ENCODE data around the gene CEP43.
A peak's percentile ranks its signal among the peaks of the same experiment; 100 is the strongest.
"Not testable (repeated sequence)": the region's sequence is repeated elsewhere in the genome, so short reads cannot be mapped to it uniquely, and the experiment has no call there.

Gene CEP43, protein sequence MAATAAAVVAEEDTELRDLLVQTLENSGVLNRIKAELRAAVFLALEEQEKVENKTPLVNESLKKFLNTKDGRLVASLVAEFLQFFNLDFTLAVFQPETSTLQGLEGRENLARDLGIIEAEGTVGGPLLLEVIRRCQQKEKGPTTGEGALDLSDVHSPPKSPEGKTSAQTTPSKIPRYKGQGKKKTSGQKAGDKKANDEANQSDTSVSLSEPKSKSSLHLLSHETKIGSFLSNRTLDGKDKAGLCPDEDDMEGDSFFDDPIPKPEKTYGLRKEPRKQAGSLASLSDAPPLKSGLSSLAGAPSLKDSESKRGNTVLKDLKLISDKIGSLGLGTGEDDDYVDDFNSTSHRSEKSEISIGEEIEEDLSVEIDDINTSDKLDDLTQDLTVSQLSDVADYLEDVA

DNA sequence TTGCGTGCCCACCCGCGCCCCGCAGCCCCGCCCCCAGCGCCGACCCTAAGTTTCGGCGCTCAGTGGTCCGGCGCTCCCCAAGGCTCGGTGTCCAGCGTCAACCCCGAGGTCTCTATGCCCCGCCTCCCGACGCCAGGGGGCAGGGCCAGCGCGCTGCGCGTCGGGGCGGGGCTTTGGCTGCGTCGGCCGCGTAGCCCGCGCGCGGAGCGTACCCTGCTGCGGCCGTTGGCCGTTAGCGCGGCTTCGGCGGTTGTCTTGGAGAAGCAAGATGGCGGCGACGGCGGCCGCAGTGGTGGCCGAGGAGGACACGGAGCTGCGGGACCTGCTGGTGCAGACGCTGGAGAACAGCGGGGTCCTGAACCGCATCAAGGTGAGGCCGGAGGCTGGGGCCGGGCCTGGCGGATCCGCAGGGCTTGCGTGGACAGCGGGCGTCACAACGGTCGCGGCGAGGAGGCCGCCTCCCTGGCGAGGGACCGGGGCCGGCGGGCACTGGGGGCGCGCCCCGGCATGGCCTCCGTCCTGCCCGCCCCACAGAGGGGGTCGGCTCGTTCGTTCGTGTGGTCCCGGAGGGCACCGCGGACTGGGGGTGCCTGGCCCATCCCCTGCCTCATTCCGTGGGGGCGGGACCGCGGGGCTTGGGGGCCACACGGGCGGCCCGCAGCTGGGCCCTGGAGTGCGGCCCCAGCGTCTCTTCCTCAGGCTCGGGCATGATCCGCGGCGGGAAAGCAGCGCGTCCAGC lies at the start of gene CEP43:
TSS of gene CEP43 (plus strand) at position 253 of the 739 bp plus-strand sequence. CDS start at position 269, 16 bp downstream.
- TF ChIP-seq, protein P1, sequence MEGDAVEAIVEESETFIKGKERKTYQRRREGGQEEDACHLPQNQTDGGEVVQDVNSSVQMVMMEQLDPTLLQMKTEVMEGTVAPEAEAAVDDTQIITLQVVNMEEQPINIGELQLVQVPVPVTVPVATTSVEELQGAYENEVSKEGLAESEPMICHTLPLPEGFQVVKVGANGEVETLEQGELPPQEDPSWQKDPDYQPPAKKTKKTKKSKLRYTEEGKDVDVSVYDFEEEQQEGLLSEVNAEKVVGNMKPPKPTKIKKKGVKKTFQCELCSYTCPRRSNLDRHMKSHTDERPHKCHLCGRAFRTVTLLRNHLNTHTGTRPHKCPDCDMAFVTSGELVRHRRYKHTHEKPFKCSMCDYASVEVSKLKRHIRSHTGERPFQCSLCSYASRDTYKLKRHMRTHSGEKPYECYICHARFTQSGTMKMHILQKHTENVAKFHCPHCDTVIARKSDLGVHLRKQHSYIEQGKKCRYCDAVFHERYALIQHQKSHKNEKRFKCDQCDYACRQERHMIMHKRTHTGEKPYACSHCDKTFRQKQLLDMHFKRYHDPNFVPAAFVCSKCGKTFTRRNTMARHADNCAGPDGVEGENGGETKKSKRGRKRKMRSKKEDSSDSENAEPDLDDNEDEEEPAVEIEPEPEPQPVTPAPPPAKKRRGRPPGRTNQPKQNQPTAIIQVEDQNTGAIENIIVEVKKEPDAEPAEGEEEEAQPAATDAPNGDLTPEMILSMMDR (conservative IDR thresholded peaks at IDR 0.05; ENCODE audit: low read depth, low read length) = no peak
- peak within 1 kb of the TSS; percentile 95 for H3K4me3 ChIP-seq (ENCODE audit: low read depth, low read length)
- peak; percentile 97 for DNase-seq (ENCODE audit: low read depth)

DNA sequence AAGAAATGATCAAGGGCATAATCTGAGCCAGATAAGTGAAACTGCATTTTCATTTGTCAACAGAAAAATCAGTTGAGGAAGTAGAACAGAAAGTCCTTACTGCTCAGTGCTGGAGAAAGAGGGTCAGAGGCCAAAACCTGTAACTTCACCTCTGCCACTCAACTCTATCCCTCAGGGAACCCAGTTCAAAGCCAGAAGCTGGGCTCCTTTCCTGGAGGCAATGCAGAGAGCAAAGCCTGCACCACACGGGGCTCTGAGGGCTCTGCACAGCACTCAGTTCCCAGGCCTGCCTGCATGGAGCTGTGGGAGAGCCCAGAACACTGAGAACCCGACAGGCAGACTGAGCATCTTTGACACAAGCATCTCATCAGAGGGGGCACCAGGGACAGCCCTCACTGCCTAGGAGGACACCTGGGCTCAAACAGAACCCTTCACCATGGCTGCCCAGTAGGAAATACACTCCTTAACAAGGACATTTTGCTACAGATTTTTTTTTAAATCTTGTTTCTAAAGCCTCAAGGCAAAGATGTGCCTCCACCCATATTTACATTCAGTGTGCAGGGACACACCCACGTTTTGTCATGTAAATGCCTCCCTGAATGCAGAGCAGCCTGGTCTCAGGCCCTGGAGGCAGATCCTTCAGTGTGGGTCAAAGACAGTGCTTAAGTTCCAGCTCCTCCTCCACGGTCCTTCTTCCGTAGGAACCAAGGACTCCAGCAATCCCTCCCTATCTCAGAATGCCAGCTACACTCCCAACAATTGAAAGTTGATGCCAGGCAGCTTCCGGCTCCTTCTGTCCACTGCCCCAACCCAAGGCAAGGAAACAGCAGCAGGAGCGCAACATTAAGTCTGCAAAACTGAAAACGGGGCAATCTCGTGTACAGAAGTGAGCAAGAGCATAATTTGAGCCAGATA lies 49.4 kb upstream of the CEP43 start:
- TF ChIP-seq, protein P1 (conservative IDR thresholded peaks at IDR 0.05; ENCODE audit: low read depth, low read length) = no peak
- no peak overlapping the region for H3K4me3 ChIP-seq (ENCODE audit: low read depth, low read length)
- no peak for DNase-seq (ENCODE audit: low read depth)

DNA sequence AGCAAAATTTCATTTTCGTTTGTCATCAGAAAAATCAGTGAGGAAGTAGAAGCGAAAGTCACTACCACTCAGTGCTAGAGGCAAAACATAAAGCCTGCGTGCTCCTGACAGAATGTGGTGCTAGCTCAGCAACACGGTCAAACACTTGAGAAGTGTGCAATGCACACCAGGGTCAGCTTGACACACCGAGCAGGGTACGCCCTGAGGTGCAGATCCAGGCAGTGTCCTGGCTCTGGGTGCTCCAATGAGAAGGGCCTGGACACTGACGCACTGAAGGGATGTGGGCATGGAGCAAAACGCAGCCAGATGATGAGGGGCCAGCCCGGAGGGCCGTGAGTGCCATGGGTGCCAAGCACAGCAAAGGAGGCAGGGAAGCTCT lies 48.8 kb upstream of the CEP43 start:
- no peak overlapping the region for H3K4me3 ChIP-seq (ENCODE audit: low read depth, low read length)
- TF ChIP-seq, protein P1 (conservative IDR thresholded peaks at IDR 0.05; ENCODE audit: low read depth, low read length) = no peak
- no peak for DNase-seq (ENCODE audit: low read depth)

DNA sequence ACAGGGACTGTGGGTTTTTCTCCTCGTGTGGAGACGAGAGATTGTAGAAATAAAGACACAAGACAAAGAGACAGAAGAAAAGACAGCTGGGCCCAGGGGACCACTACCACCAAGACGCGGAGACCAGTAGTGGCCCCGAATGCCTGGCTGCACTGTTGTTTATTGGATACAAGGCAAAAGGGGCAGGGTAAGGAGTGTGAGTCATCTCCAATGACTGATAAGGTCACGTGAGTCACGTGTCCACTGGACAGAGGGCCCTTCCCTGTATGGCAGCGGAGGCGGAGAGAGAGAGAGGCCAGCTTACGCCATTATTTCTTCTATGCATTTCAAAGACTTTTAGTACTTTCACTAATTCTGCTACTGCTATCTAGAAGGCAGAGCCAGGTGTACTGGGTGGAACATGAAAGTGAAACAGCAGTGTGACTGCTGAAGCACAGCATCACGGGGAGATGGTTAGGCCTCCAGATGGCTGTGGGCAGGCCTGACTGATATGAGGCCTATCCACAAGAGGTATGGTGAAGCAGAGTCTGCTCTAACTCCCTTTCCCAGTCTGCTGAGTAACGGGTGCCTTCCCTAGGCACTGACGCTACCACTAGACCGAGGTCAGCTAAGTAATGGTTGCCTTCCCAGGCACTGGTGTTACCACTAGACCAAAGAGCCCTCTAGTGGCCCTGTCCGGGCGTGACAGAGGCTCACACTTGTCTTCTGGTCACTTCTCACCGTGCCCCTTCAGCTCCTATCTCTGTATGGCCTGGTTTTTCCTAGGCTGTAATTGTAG lies 48.1 kb upstream of the CEP43 start:
- TF ChIP-seq, protein P1 (conservative IDR thresholded peaks at IDR 0.05; ENCODE audit: low read depth, low read length) = peak; percentile 74
- peak; percentile 71 for DNase-seq (ENCODE audit: low read depth)
- H3K4me3 ChIP-seq (ENCODE audit: low read depth, low read length) = not testable (repeated sequence)

DNA sequence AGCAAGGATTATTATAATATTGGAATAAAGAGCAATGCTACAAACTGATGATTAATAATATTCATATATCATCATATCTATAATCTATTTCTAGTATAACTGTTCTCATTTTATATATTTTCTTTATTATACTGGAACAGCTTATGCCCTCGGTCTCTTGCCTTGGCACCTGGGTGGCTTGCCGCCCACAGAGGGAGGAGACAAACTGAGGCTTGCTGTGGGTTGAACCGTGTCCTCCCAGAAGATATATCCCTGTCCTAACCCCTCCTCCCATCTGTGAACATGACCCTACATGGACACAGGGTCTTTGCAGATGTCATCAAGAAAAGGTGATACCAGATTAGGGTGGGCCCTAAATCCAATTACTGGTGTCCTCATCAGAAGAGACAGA lies 47.5 kb upstream of the CEP43 start:
- TF ChIP-seq, protein P1 (conservative IDR thresholded peaks at IDR 0.05; ENCODE audit: low read depth, low read length) = no peak
- H3K4me3 ChIP-seq (ENCODE audit: low read depth, low read length) = no peak overlapping the region
- DNase-seq (ENCODE audit: low read depth) = no peak

DNA sequence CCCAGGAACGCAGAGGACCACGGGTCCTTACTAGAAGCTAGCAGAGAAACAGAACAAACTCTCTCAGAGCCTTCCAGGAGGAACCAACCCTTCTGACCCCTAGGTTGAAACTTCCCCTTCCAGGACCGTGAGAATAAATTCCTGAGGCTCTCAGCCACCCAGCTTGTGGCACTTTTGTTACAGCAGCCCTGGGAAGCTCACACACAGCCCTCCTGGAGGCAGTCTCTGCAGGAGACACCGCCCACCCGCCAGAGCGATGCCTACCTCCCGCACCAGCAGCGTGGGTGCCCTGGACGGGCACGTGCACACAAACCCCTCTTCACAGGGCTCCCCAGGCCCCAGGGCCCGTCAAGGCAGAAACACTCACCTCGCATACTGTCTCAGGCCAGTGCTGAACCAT lies 47.1 kb upstream of the CEP43 start:
- no peak for DNase-seq (ENCODE audit: low read depth)
- no peak overlapping the region for H3K4me3 ChIP-seq (ENCODE audit: low read depth, low read length)

More for the DNA sequence above, 47.1 kb upstream of the CEP43 start:
- TF ChIP-seq, protein P1 (conservative IDR thresholded peaks at IDR 0.05; ENCODE audit: low read depth, low read length) = no peak
